K562 (cell line): Measurements from ENCODE around the gene SIPA1L2. TPM values are rescaled to one million over a fixed set of nuclear protein-coding genes. Genes with fewer than 3 reads are reported as not detected.

Experiments used
- ATAC-seq: fragments of 200-7000 bp; cut with Tn5 transposase; 3 replicates; pipeline ENCODE4 v1.9.1; 2020; ENCODE audit warnings: moderate library complexity
- BruUV-seq: library from RNA; stranded (reverse); fragments of 400-500 nt; replicated peaks from 2 replicates; lab custom pipeline; 2021; lab: Mats Ljungman, UMichigan
- CTCF ChIA-PET: fragments of 300-600 bp; formaldehyde crosslinking; extraction: SDS; loops from one replicate; lab custom pipeline; 2021; ENCODE audit warnings: low intra/inter-chr PET ratio; lab: Yijun Ruan, JAX
- POLR2A ChIA-PET: fragments of 300-600, 350-650 bp; sonication (Branson Sonifier 250); formaldehyde crosslinking; extraction: SDS; loops from one replicate; lab custom pipeline; 2021; ENCODE audit warnings: antibody characterized with exemption, inconsistent platforms; lab: Yijun Ruan, JAX
- DNase-seq, 4 experiments: peaks; one replicate each; pipeline versions ENCODE4 v3.0.0 to v3.0.0-alpha.2; 2011 to 2018; ENCODE audit warnings: low spot score in 3 of 4, mixed read lengths in 3 of 4; ENCODE audit errors: extremely low read depth in 1 of 4
- FAIRE-seq: peaks from 2 replicates; lab custom pipeline; 2011; peaks lifted over from hg19 to GRCh38; lab: Jason Lieb, UNC
- H2AFZ ChIP-seq: 2 replicates; pipeline ENCODE4 v1.6.0; 2011; ENCODE audit warnings: low read depth, low read length, control low read depth, inconsistent platforms
- H3K27ac ChIP-seq: fragments of 200-600 bp; 3 replicates; pipeline ENCODE4 v1.8.0; 2011; ENCODE audit warnings: low read depth, mild to moderate bottlenecking, control low read depth, inconsistent platforms, low read length, moderate library complexity, mixed read lengths; ENCODE audit errors: extremely low read depth
- H3K27me3 ChIP-seq, 2 experiments: fragments of 300-600 bp in 1 of 2; 2 replicates in 1 of 2; 3 replicates in 1 of 2; pipeline versions ENCODE4 v1.6.0 to v1.8.0; 2011; ENCODE audit warnings: inconsistent platforms in 2 of 2, low read length in 2 of 2, mild to moderate bottlenecking in 1 of 2, mixed read lengths in 1 of 2, moderate library complexity in 1 of 2; ENCODE audit not compliant: control insufficient read depth in 2 of 2, insufficient read depth in 2 of 2
- H3K36me3 ChIP-seq: fragments of 300-600 bp; 3 replicates; pipeline ENCODE4 v1.8.0; 2011; ENCODE audit warnings: mild to moderate bottlenecking, low read length, inconsistent platforms; ENCODE audit not compliant: control insufficient read depth, insufficient read depth
- H3K4me1 ChIP-seq, 2 experiments: fragments of 200-600 bp in 1 of 2; replicated peaks in 1 of 2; 2 replicates in 1 of 2; 3 replicates in 1 of 2; pipeline versions ENCODE4 v1.5.1 to v1.8.0; 2011; ENCODE audit warnings: inconsistent platforms in 2 of 2, low read length in 2 of 2, mild to moderate bottlenecking in 1 of 2, mixed read lengths in 1 of 2, moderate library complexity in 1 of 2; ENCODE audit not compliant: control insufficient read depth in 2 of 2, insufficient read depth in 2 of 2
- H3K4me2 ChIP-seq: 2 replicates; pipeline ENCODE4 v1.6.1; 2011; ENCODE audit warnings: low read length, control low read depth, inconsistent platforms, mixed read lengths; ENCODE audit not compliant: insufficient read depth
- H3K4me3 ChIP-seq: fragments of 200-600 bp; sonication (generic), shearing (Covaris generic); 2 replicates; pipeline ENCODE4 v1.5.1; 2016; ENCODE audit warnings: control low read depth, inconsistent platforms
- H3K79me2 ChIP-seq: fragments of 200-600 bp; 3 replicates; pipeline ENCODE4 v1.8.0; 2011; ENCODE audit warnings: low read length, inconsistent platforms; ENCODE audit not compliant: control insufficient read depth, insufficient read depth
- H3K9ac ChIP-seq, 2 experiments: 2 replicates each; pipeline versions ENCODE4 v1.6.0 to v1.6.1; 2011; ENCODE audit warnings: low read depth in 2 of 2, low read length in 2 of 2, control low read depth in 1 of 2, inconsistent platforms in 1 of 2, mild to moderate bottlenecking in 1 of 2, mixed read lengths in 1 of 2; ENCODE audit not compliant: insufficient read depth in 1 of 2
- H3K9me1 ChIP-seq: one replicate; pipeline ENCODE4 v1.6.0; 2011; ENCODE audit warnings: inconsistent platforms, mild to moderate bottlenecking, low read length, moderate library complexity; ENCODE audit not compliant: control insufficient read depth, insufficient read depth
- H3K9me3 ChIP-seq: replicated peaks from 2 replicates; pipeline ENCODE4 v1.5.1; 2011; ENCODE audit warnings: low read depth, low read length, inconsistent platforms; ENCODE audit not compliant: control insufficient read depth, insufficient read depth
- H4K20me1 ChIP-seq: replicated peaks from 2 replicates; pipeline ENCODE4 v1.6.1; 2011; ENCODE audit warnings: low read length, inconsistent platforms, mixed read lengths; ENCODE audit not compliant: control insufficient read depth, insufficient read depth
- CC2D1A ChIP-seq: fragments of 450-650 bp; IDR thresholded peaks from 2 replicates; pipeline ENCODE4 v1.6.1; 2017; ENCODE audit warnings: mild to moderate bottlenecking
- CEBPG ChIP-seq, 3 experiments: fragments of 200-800 bp in 1 of 3; sonication (Bioruptor generic) in 1 of 3; sonication (generic) in 1 of 3; formaldehyde crosslinking in 1 of 3; IDR thresholded peaks in 2 of 3; conservative IDR thresholded peaks in 1 of 3; 2 replicates each; pipeline versions ENCODE4 v1.6.1 to v1.8.0; 2016 to 2022; ENCODE audit warnings: missing compliant biosample characterization in 2 of 3, missing genetic modification characterization in 2 of 3, mild to moderate bottlenecking in 1 of 3, missing genetic modification reagents in 1 of 3
- DACH1 ChIP-seq: fragments of 450-650 bp; IDR thresholded peaks from 2 replicates; pipeline ENCODE4 v1.6.1; 2018; ENCODE audit not compliant: partially characterized antibody
- ETV5 ChIP-seq: sonication (generic); formaldehyde crosslinking; IDR thresholded peaks from 2 replicates; pipeline ENCODE4 v1.4.0; 2020; ENCODE audit warnings: low read depth, mild to moderate bottlenecking, missing genetic modification reagents
- HDAC1 ChIP-seq, 2 experiments: fragments of 450-650 bp; IDR thresholded peaks; 2 replicates each; pipeline ENCODE4 v1.6.1; 2016 to 2017; ENCODE audit warnings: inconsistent platforms in 1 of 2, mild to moderate bottlenecking in 1 of 2, moderate library complexity in 1 of 2
- LEF1 ChIP-seq: fragments of 450-650 bp; IDR thresholded peaks from 2 replicates; pipeline ENCODE4 v1.6.1; 2016; ENCODE audit warnings: mild to moderate bottlenecking
- MCM3 ChIP-seq: fragments of 450-650 bp; IDR thresholded peaks from 2 replicates; pipeline ENCODE4 v1.6.1; 2016
- NCOA2 ChIP-seq, 2 experiments: fragments of 450-650 bp; IDR thresholded peaks; 2 replicates each; pipeline ENCODE4 v1.6.1; 2018; ENCODE audit warnings: mild to moderate bottlenecking in 2 of 2, moderate library complexity in 1 of 2; ENCODE audit not compliant: partially characterized antibody in 2 of 2
- NONO ChIP-seq, 2 experiments: fragments of 200-400 bp in 1 of 2; fragments of 450-650 bp in 1 of 2; formaldehyde crosslinking in 1 of 2; IDR thresholded peaks; 2 replicates each; pipeline ENCODE4 v1.6.1; 2017; ENCODE audit warnings: low read depth in 2 of 2, mild to moderate bottlenecking in 2 of 2, moderate library complexity in 2 of 2, low read length in 1 of 2
- PPARD ChIP-seq: fragments of 250-450 bp; sonication (Bioruptor Pico); IDR thresholded peaks from 2 replicates; pipeline ENCODE4 v1.8.0; 2022; ENCODE audit warnings: inconsistent platforms, mild to moderate bottlenecking, moderate library complexity
- PYGO2 ChIP-seq: fragments of 450-650 bp; IDR thresholded peaks from 2 replicates; pipeline ENCODE4 v1.6.1; 2016; ENCODE audit warnings: mild to moderate bottlenecking, missing genetic modification characterization, moderate library complexity, missing compliant biosample characterization
- SIN3A ChIP-seq, 2 experiments: fragments of 150-350 bp in 1 of 2; IDR thresholded peaks; 2 replicates each; pipeline ENCODE4 v1.6.1; 2011 to 2016; ENCODE audit warnings: borderline replicate concordance in 2 of 2, low read depth in 2 of 2, low read length in 2 of 2, mild to moderate bottlenecking in 2 of 2, moderate library complexity in 2 of 2; ENCODE audit not compliant: control insufficient read depth in 1 of 2
- TSC22D4 ChIP-seq: fragments of 450-650 bp; IDR thresholded peaks from 2 replicates; pipeline ENCODE4 v1.6.1; 2016; ENCODE audit warnings: missing genetic modification characterization, missing biosample characterization, control low read depth
- VEZF1 ChIP-seq: fragments of 200-800 bp; sonication (Bioruptor generic); IDR thresholded peaks from 2 replicates; pipeline ENCODE4 v1.6.1; 2017; ENCODE audit warnings: missing genetic modification characterization, missing compliant biosample characterization
- ZNF124 ChIP-seq: sonication (generic); formaldehyde crosslinking; IDR thresholded peaks from 2 replicates; pipeline ENCODE4 v1.8.1; 2022; ENCODE audit warnings: missing genetic modification reagents
- ZNF41 ChIP-seq: fragments of 250-450 bp; sonication (Bioruptor Pico); conservative IDR thresholded peaks from 2 replicates; pipeline ENCODE4 v1.4.0; 2020; ENCODE audit warnings: mild to moderate bottlenecking
- WGBS: fragments of 100-300 bp; shearing (Covaris generic); methylation state at CpG from one replicate; pipeline ENCODE4 v1.1.6; 2016; ENCODE audit warnings: low coverage, mixed read lengths; ENCODE audit not compliant: insufficient coverage; ENCODE audit errors: missing lambda C conversion rate; 5-methylcytosine and 5-hydroxymethylcytosine counted together
- in situ Hi-C: fragments of 300-500 bp; cut with MboI; formaldehyde crosslinking; loops from 4 replicates; pipeline ENCODE4 v1.15.0; 2018; ENCODE audit warnings: inconsistent platforms, mixed read lengths
- intact Hi-C: fragments of 100-400 bp; cut with micrococcal nuclease; formaldehyde crosslinking; loops from 2 replicates; pipeline ENCODE4 v1.14.2; 2022
- polyA plus RNA-seq, 8 experiments: library from polyadenylated mRNA; depleted of rRNA in 4 of 8; stranded (reverse) in 5 of 8; unstranded in 3 of 8; fragments of >200 nt; fragmentation: Nextera tagmentation in 2 of 8; fragmentation: Illumina TruSeq in 1 of 8; extraction: Ambion mirVana in 2 of 8; extraction: Trizol in 1 of 8; gene quantifications; 2 replicates each; pipeline versions ENCODE4 v1.2.1 to v1.2.3, GENCODE V29; 2011 to 2014; ENCODE audit warnings: inconsistent platforms in 1 of 8, missing spikeins in 1 of 8
- total RNA-seq, 7 experiments: library from RNA; depleted of rRNA in 6 of 7; stranded (reverse); fragments of >200 nt in 6 of 7; fragmentation: Illumina TruSeq in 2 of 7; extraction: Trizol in 2 of 7; gene quantifications; 2 replicates each; pipeline versions ENCODE4 v1.2.1 to v1.2.3, GENCODE V29; 2011 to 2021; ENCODE audit warnings: low replicate concordance in 1 of 7
- TF ChIP-seq, protein P1 (sequence below): fragments of 250-450 bp; sonication (Bioruptor Pico); IDR thresholded peaks from 2 replicates; pipeline ENCODE4 v1.5.0; 2021

SIPA1L2 gene
- total and polyA plus RNA-seq, 9 of the 15 experiments (the other 6 are each of a cell fraction or from before 2014, with no cell fraction given) = 0.04 to 0.22 (median 0.06) TPM; not detected in 5

DNA sequence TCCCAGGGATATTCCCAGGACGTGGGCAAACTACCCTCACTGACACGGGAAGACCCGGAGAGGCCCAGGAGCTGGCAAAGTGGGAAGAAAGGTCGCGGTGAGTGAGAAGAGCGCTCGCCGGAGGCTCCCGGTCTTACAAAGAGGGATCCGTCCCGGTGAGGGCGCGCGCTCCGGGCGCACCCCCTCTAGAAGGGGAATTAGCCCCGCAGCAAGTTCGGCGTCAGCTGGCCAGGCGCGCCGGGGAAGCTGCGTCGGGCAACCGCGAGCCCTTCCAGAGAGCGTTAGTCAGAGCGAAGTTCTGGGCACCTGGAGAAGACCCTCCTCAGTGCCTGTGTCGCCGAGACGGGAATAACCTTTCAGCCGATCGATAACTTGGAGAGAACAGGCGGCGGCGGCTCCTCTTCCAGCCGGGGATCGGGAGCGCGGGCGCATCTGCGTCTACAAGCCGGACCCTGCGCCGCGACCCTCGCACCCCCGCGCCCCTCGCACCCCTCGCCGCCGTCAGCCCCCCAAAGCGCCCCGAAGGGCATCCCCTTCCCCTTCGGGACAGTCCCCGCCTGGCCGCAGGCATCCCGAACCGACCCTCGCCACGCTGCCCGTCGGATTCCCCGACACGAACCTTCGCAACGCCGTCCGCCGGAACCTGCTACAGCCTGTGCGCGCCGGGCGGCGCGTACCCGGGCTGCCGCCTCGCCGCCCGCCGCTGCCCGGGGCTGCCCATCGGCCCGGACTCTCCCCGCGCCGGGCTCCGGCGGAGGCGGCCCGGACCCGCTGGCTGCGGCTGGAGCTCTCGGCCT is 485 bp downstream of the SIPA1L2 start:
- Histone ChIP-seq H3K4me1 (no peaks in the 10 kb centered on the region), H3K9me3 (no peaks in the 10 kb centered on the region), H2AFZ (no peak overlapping the region), H3K79me2 (no peaks in the 10 kb centered on the region), H3K27me3 (peaks cover 0 to 3% of the 10 kb centered on the region in 2 experiments; a peak in 2 of 5 replicates), H3K4me3 (no peak overlapping the region), H3K27ac (no peak overlapping the region), H3K36me3 (no peaks in the 10 kb centered on the region), H3K9ac (no peak overlapping the region), H4K20me1 (no peaks in the 10 kb centered on the region), H3K4me2 (no peak overlapping the region), H3K9me1 (no peaks in the 10 kb centered on the region)
- TF ChIP-seq TSC22D4 (no peak), ETV5 (no peak), NONO (IDR thresholded peaks at IDR 0.05; ENCODE audit: low read depth in 2 of 2, low read length in 1 of 2) (no peak), ZNF41 (CRISPR knock-in tag) (no peak), CC2D1A (no peak), NCOA2 (IDR thresholded peaks at IDR 0.05; ENCODE audit: partially characterized antibody in 2 of 2) (no peak), PYGO2 (no peak), CEBPG (CRISPR knock-in tag; IDR thresholded peaks at IDR 0.05) (no peak), CEBPG (tag; conservative IDR thresholded peaks at IDR 0.05 in 1 of 2, IDR thresholded peaks at IDR 0.05 in 1 of 2) (no peak), SIN3A (IDR thresholded peaks at IDR 0.05; ENCODE audit: borderline replicate concordance in 2 of 2, control insufficient read depth in 1 of 2, low read depth in 2 of 2, low read length in 2 of 2) (no peak), MCM3 (no peak), LEF1 (no peak), HDAC1 (IDR thresholded peaks at IDR 0.05) (no peak), ZNF124 (CRISPR knock-in tag) (no peak), VEZF1 (no peak), PPARD (no peak), DACH1 (no peak)
- TF ChIP-seq, protein P1, sequence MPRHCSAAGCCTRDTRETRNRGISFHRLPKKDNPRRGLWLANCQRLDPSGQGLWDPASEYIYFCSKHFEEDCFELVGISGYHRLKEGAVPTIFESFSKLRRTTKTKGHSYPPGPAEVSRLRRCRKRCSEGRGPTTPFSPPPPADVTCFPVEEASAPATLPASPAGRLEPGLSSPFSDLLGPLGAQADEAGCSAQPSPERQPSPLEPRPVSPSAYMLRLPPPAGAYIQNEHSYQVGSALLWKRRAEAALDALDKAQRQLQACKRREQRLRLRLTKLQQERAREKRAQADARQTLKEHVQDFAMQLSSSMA (CRISPR knock-in tag) = no peak
- DNase-seq (no peak), ATAC-seq (no peak), FAIRE-seq (no peak)
- in situ Hi-C loops = loop anchor here (25.0 kb wide), 1 partner anchor 608 kb away; no protein-coding TSS in a partner anchor
- 34% methylated on average over 27 of the region's 96 CpGs for WGBS
- ChIA-PET POLR2A (no interaction called here), CTCF (no interaction called here)
- no TSS peak for BruUV-seq
- intact Hi-C loops = loop anchor here (10.0 kb wide), 2 partner anchors 325 to 395 kb away; partner anchors contain the start of gene NTPCR
